Stomach (tissue), 19 donors: ENCODE data around the gene TRIM22. TPM values are rescaled to one million over a fixed set of nuclear protein-coding genes. Genes with fewer than 3 reads are reported as not detected.

Experiments
- DNase-seq, 2 donors: peaks; one replicate each; pipeline versions ENCODE4 v3.0.0 to v3.0.0-alpha.2; 2013 to 2019
- H3K27ac ChIP-seq, 5 donors: fragments of 200-600 bp in 4 of 5; sonication (generic) in 4 of 5; one replicate each; pipeline ENCODE4 v1.5.1; 2013 to 2019; ENCODE audit warnings: mild to moderate bottlenecking in 1 of 5, moderate library complexity in 1 of 5
- H3K27me3 ChIP-seq, 3 donors: fragments of 200-600 bp; sonication (generic); one replicate each; pipeline ENCODE4 v1.5.1; 2017 to 2019; ENCODE audit warnings: mixed run types in 1 of 3
- H3K36me3 ChIP-seq, 4 donors: fragments of 200-600 bp; sonication (generic); 1 replicate in 3 of 4; 2 replicates in 1 of 4; pipeline ENCODE4 v1.5.1; 2016 to 2019
- H3K4me1 ChIP-seq, 4 donors: fragments of 200-600 bp; sonication (generic); one replicate each; pipeline ENCODE4 v1.5.1; 2016 to 2019
- H3K4me3 ChIP-seq, 4 donors: fragments of 200-600 bp; sonication (generic) in 3 of 4; one replicate each; pipeline ENCODE4 v1.5.1; 2016 to 2019; ENCODE audit warnings: mild to moderate bottlenecking in 1 of 4
- H3K9me3 ChIP-seq, 4 donors: fragments of 200-600 bp; sonication (generic); one replicate each; pipeline ENCODE4 v1.5.1; 2016 to 2019
- EP300 ChIP-seq: sonication (generic); formaldehyde crosslinking; IDR thresholded peaks from one replicate; pipeline ENCODE4 v1.6.1; 2017; ENCODE audit warnings: antibody characterized with exemption
- POLR2A ChIP-seq, 4 donors: fragments of 450-650 bp; IDR thresholded peaks; one replicate each; pipeline ENCODE4 v1.6.1; 2016; ENCODE audit warnings: antibody characterized with exemption in 4 of 4, control low read depth in 2 of 4, mild to moderate bottlenecking in 1 of 4, moderate library complexity in 1 of 4
- POLR2AphosphoS5 ChIP-seq, 3 donors: sonication (generic); formaldehyde crosslinking; IDR thresholded peaks; one replicate each; pipeline ENCODE4 v1.6.1; 2016; ENCODE audit warnings: antibody characterized with exemption in 3 of 3
- WGBS, 5 donors: extraction: QIAGEN DNeasy Blood & Tissue Kit in 3 of 5; methylation state at CpG; one replicate each; pipeline versions ENCODE4 v1.1.5 to v1.1.7; 2013 to 2018; 5-methylcytosine and 5-hydroxymethylcytosine counted together
- intact Hi-C: fragments of 100-400 bp; cut with DNase I; formaldehyde crosslinking; loops from one replicate; pipeline ENCODE4 v1.15.1; 2023; ENCODE audit warnings: low total_unique reads
- long read RNA-seq, 10 donors: transcript quantifications; one replicate each; lab custom pipeline, GENCODE V29; 2026
- polyA plus RNA-seq, 3 donors: library from polyadenylated mRNA; stranded (reverse); fragments of 200-250 nt; gene quantifications; one replicate each; pipeline ENCODE4 v1.2.3, GENCODE V29; 2013
- total RNA-seq, 5 donors: library from RNA; depleted of rRNA; stranded (reverse); fragments of >200 nt; gene quantifications; one replicate each; pipeline versions ENCODE4 v1.1.0 to v1.2.3, GENCODE V29; 2014 to 2016
- TF ChIP-seq, protein P1 (sequence below), 7 experiments: fragments of 450-650 bp in 4 of 7; fragments of 200-600 bp in 3 of 7; sonication (generic) in 3 of 7; IDR thresholded peaks; one replicate each; pipeline ENCODE4 v1.5.1; 2016 to 2019; ENCODE audit warnings: antibody characterized with exemption in 7 of 7, control low read depth in 2 of 7, mild to moderate bottlenecking in 1 of 7
- donor health status: healthy with polysubstance abuse.
- donor health status: Bipolar disorder and iron deficiency.
- donor health status: healthy.

Gene TRIM22, protein sequence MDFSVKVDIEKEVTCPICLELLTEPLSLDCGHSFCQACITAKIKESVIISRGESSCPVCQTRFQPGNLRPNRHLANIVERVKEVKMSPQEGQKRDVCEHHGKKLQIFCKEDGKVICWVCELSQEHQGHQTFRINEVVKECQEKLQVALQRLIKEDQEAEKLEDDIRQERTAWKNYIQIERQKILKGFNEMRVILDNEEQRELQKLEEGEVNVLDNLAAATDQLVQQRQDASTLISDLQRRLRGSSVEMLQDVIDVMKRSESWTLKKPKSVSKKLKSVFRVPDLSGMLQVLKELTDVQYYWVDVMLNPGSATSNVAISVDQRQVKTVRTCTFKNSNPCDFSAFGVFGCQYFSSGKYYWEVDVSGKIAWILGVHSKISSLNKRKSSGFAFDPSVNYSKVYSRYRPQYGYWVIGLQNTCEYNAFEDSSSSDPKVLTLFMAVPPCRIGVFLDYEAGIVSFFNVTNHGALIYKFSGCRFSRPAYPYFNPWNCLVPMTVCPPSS
- 100 to 1,000 TPM in 1 of 5 donors, 10 to 100 TPM in 4; 34.8 to 131 (median 39.1) TPM for total RNA-seq
- polyA plus RNA-seq = 10 to 100 TPM; 12.4 to 39.4 (median 14.4) TPM
- long read RNA-seq, donor 1, partial matches to known transcripts = 0 of 2 reads
- long read RNA-seq, donor 1, other reads (novel, unspliced or antisense) = 0 of 2 reads
- long read RNA-seq, donor 2, partial matches to known transcripts = 0 of 2 reads
- long read RNA-seq, donor 2, other reads (novel, unspliced or antisense) = 0 of 2 reads
- long read RNA-seq, donor 3 = 0 reads
- long read RNA-seq, donor 4 = 0 reads
- long read RNA-seq, donor 5 = 0 reads
- long read RNA-seq, donor 6 = 0 reads
- long read RNA-seq, donor 7, partial matches to known transcripts = 0 of 4 reads
- long read RNA-seq, donor 7, other reads (novel, unspliced or antisense) = 0 of 4 reads
- long read RNA-seq, donor 8 = 0 reads
- long read RNA-seq, donor 9 = 0 reads
- long read RNA-seq, donor 10 = 0 reads

DNA sequence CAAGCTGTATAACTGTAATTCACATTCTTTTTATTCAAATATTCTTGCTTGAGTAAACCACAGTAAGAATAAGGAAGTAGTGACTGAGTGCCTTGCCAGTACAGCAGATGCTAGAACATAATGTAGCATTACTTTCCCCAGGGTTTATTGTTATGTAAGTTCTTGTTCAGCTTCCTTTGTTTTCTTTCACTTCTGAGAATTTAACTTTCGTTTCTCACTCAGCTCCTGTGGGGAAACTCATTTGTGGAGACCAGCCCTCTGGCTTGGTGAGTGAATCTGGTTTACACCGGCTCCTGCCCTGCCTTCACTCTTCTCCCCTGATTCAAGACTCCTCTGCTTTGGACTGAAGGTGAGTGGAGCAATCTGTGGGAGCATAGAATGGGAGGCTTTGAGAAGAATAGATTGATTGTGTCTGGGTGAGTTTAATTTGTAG lies at the start of gene TRIM22:
TSS of gene TRIM22 (plus strand) at position 240 of the 433 bp plus-strand sequence. CDS start 6,443 bp downstream, outside the sequence.
- DNase-seq = peak; percentile 48 to 71
- Histone ChIP-seq H3K4me3 (peak within 1 kb of the TSS; percentile 30 to 59 (median 50)), H3K4me1 (peaks cover 15 to 51% (median 19%) of the 10 kb centered on the region in 4 donors), H3K36me3 (peaks cover 0 to 4% (median 0%) of the 10 kb centered on the region in 4 donors), H3K9me3 (no peaks in the 10 kb centered on the region), H3K27ac (peak within 1 kb of the TSS; percentile 84 to 93 (median 86)), H3K27me3 (no peaks in the 10 kb centered on the region)
- TF ChIP-seq POLR2AphosphoS5 (IDR thresholded peaks at IDR 0.05) (peak; percentile 12 to 74 (median 71)), EP300 (no peak)
- intact Hi-C loops = no loop called here
- WGBS, 5 donors = 2 to 7% (median 3%) methylated on average over 2 of the region's 2 CpGs

DNA sequence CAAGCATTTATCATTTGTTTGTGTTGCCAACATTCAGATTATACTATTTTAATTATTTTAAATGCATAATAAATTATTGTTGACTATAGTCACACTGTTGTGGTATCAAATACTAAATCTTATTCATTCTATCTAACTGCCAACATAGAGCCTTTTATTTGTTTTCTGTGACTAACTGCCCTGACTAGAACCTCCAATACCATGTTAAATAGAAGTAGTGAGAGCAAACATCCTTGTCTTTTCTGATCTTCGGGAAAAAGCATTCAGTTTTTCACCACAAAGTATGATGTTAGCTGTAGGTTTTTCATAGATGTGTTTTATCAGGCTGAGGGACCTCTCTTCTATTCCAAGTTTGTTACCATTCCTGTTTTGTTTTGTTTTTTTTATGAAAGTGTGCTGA lies 49.6 kb upstream of the TRIM22 start:
- H3K4me1 ChIP-seq = no peaks in the 10 kb centered on the region
- intact Hi-C loops = no loop called here
- WGBS, 5 donors = 40 to 59% (median 43%) methylated on average over 1 of the region's 1 CpG

DNA sequence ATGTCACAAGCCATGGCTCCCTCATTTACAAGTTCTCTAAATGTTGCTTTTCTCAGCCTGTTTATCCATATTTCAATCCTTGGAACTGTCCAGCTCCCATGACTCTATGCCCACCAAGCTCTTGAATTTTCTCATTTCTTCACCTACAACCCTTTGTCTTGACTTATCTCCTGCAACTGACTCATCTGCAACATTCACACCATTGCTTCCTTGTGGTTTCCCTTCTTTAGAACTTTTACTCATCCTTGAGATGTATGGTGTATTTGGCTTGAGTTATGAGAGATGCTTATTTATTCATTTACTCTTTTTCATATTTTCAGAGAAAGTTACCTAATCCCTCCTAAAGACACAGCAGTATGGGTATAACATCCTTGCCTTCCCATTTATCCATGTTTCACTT lies 46.0 kb upstream of the TRIM22 start:
- no peak overlapping the region for H3K4me3 ChIP-seq
- DNase-seq = no peak
- TF ChIP-seq, protein P1, sequence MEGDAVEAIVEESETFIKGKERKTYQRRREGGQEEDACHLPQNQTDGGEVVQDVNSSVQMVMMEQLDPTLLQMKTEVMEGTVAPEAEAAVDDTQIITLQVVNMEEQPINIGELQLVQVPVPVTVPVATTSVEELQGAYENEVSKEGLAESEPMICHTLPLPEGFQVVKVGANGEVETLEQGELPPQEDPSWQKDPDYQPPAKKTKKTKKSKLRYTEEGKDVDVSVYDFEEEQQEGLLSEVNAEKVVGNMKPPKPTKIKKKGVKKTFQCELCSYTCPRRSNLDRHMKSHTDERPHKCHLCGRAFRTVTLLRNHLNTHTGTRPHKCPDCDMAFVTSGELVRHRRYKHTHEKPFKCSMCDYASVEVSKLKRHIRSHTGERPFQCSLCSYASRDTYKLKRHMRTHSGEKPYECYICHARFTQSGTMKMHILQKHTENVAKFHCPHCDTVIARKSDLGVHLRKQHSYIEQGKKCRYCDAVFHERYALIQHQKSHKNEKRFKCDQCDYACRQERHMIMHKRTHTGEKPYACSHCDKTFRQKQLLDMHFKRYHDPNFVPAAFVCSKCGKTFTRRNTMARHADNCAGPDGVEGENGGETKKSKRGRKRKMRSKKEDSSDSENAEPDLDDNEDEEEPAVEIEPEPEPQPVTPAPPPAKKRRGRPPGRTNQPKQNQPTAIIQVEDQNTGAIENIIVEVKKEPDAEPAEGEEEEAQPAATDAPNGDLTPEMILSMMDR (IDR thresholded peaks at IDR 0.05) = no peak
- TF ChIP-seq EP300 (no peak), POLR2AphosphoS5 (IDR thresholded peaks at IDR 0.05) (no peak), POLR2A (IDR thresholded peaks at IDR 0.05) (no peak)
- H3K4me1 ChIP-seq = no peaks in the 10 kb centered on the region
- no peaks in the 10 kb centered on the region for H3K9me3 ChIP-seq
- intact Hi-C loops = no loop called here
- peaks cover 0 to 47% (median 37%) of the 10 kb centered on the region in 4 donors for H3K36me3 ChIP-seq
- no peak overlapping the region for H3K27ac ChIP-seq
- H3K27me3 ChIP-seq = no peaks in the 10 kb centered on the region

More for the DNA sequence above, 49.6 kb upstream of the TRIM22 start:
- H3K27ac ChIP-seq = no peak overlapping the region
- H3K27me3 ChIP-seq = no peaks in the 10 kb centered on the region
- H3K4me3 ChIP-seq = no peak overlapping the region
- no peak for DNase-seq
- peaks cover 9 to 62% (median 55%) of the 10 kb centered on the region in 4 donors for H3K36me3 ChIP-seq
- H3K9me3 ChIP-seq = no peaks in the 10 kb centered on the region
- TF ChIP-seq POLR2AphosphoS5 (IDR thresholded peaks at IDR 0.05) (no peak), EP300 (no peak), POLR2A (IDR thresholded peaks at IDR 0.05) (no peak)
- TF ChIP-seq, protein P1 (IDR thresholded peaks at IDR 0.05) = no peak

DNA sequence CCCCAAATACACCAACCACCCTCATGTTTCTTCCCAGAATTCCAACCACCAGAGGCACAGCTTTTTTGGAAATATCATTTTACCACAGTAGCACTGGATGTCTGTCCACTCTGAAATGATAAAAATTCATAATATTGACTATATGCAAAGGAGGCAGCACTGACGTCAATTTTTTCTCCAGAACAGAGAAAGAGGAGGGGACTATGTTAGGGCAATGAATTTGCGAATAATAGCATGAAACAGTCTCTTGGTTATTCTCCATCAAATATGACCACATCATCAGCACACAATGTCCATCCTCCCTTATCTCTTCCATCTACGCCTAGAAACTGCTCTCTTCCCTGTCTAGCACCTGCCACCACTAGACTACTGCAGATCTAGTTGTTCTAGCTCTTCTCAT lies 43.5 kb upstream of the TRIM22 start:
- intact Hi-C loops = no loop called here
- H3K27ac ChIP-seq = no peak overlapping the region
- DNase-seq = no peak
- H3K9me3 ChIP-seq = no peaks in the 10 kb centered on the region
- no peaks in the 10 kb centered on the region for H3K27me3 ChIP-seq
- WGBS, 5 donors = 88 to 95% (median 94%) methylated on average over 3 of the region's 3 CpGs
- no peak overlapping the region for H3K4me3 ChIP-seq
- H3K4me1 ChIP-seq = no peaks in the 10 kb centered on the region
- H3K36me3 ChIP-seq = peaks cover 0 to 37% (median 34%) of the 10 kb centered on the region in 4 donors
- TF ChIP-seq EP300 = no peak
- no peak for TF ChIP-seq POLR2AphosphoS5 (IDR thresholded peaks at IDR 0.05)
- TF ChIP-seq, protein P1 (IDR thresholded peaks at IDR 0.05) = no peak
- TF ChIP-seq POLR2A (IDR thresholded peaks at IDR 0.05) = no peak
